ENCODE results near the gene DONSON. TPM values are rescaled to one million over a fixed set of nuclear protein-coding genes. Genes with fewer than 3 reads are reported as not detected.
"Not testable (repeated sequence)": the region's sequence is repeated elsewhere in the genome, so short reads cannot be mapped to it uniquely, and the experiment has no call there.

DONSON gene, protein sequence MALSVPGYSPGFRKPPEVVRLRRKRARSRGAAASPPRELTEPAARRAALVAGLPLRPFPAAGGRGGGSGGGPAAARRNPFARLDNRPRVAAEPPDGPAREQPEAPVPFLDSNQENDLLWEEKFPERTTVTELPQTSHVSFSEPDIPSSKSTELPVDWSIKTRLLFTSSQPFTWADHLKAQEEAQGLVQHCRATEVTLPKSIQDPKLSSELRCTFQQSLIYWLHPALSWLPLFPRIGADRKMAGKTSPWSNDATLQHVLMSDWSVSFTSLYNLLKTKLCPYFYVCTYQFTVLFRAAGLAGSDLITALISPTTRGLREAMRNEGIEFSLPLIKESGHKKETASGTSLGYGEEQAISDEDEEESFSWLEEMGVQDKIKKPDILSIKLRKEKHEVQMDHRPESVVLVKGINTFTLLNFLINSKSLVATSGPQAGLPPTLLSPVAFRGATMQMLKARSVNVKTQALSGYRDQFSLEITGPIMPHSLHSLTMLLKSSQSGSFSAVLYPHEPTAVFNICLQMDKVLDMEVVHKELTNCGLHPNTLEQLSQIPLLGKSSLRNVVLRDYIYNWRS
- total RNA-seq: 10 to 100 TPM; 11.5 to 20.6 (median 18.1) TPM

DNA sequence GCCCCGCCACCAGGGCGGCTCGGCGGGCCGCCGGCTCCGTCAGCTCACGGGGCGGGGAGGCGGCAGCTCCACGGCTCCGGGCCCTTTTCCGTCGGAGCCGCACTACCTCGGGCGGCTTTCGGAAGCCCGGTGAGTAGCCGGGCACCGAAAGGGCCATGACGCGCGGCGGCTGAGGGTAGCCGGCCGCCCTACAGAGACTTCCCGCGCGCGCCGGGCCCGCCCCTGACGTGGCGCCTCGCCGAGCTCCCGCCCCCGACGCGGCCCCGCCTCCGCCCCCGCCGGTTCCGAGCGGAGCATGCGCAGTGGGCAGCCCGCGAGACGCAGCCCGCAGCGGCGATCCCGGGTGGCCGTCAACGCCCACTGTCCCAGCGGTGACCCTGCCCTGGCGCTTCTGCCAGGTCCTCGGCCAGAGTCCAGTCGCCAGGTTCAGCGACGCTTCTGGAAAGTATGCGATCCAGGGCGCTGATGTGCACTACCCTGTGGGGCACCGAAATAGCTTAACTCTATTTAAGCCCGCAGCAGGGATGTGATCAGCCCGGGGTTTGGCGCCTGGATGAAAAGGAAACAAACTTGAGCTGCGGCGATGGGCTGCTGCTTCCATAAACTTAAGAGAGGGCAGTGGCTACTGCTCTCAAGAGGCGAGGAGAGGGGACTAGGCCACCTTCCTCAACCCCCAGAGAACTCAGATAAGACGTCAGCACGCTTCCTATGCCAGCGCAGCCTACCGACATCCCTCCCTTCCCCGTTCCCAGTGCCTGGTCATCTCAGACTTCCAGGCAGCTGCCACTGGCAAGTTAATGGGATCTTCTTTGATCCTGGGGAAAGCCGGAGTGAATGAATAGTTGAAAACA is at the start of gene DONSON:
TSS of gene DONSON (minus strand) at position 200 of the 851 bp plus-strand sequence. CDS start at position 157, 43 bp downstream.
- peaks cover 0 to 8% (median 0%) of the 10 kb centered on the region in 3 donors for H3K36me3 ChIP-seq
- peaks cover 0 to 18% (median 3%) of the 10 kb centered on the region in 4 donors for H3K4me1 ChIP-seq
- H3K27ac ChIP-seq: peak within 1 kb of the TSS; percentile 79 to 92 (median 85)
- 0% methylated on average over 19 to 21 of the region's 78 CpGs for WGBS, 2 donors
- H3K27me3 ChIP-seq: no peaks in the 10 kb centered on the region
- no peaks in the 10 kb centered on the region for H3K9me3 ChIP-seq
- DNase-seq (ENCODE audit: low spot score in 2 of 2): peak; percentile 59 to 68
- peak in 1 of 2 donors; percentile 74 for TF ChIP-seq EP300 (IDR thresholded peaks at IDR 0.05)
- peak in 1 of 2 donors; percentile 53 for TF ChIP-seq POLR2A (IDR thresholded peaks at IDR 0.05)
- TF ChIP-seq, protein P1, sequence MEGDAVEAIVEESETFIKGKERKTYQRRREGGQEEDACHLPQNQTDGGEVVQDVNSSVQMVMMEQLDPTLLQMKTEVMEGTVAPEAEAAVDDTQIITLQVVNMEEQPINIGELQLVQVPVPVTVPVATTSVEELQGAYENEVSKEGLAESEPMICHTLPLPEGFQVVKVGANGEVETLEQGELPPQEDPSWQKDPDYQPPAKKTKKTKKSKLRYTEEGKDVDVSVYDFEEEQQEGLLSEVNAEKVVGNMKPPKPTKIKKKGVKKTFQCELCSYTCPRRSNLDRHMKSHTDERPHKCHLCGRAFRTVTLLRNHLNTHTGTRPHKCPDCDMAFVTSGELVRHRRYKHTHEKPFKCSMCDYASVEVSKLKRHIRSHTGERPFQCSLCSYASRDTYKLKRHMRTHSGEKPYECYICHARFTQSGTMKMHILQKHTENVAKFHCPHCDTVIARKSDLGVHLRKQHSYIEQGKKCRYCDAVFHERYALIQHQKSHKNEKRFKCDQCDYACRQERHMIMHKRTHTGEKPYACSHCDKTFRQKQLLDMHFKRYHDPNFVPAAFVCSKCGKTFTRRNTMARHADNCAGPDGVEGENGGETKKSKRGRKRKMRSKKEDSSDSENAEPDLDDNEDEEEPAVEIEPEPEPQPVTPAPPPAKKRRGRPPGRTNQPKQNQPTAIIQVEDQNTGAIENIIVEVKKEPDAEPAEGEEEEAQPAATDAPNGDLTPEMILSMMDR (IDR thresholded peaks at IDR 0.05): peak in 2 of 5 experiments; percentile 29 to 41
- H3K4me3 ChIP-seq: peak within 1 kb of the TSS; percentile 74 to 85 (median 79)

DNA sequence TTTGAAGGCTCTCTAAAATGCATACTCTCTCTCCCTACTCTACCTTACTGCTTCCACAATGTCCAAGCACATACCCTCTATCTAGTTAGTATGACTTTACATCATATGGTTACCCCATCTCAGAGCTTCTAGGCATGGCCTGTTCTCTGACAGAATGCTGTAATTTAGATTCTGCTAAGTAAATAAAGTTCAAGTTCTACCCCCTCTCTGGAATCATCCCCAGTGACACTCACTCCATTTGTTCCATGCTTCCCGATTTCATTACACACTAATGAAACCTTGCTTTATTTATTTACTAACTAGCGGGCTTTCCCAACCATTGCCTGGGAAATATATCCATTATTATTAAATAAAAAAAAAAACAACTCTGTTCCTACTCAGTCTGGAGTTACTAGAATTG is 45.8 kb upstream of the DONSON start:
- Histone ChIP-seq H3K4me3 (no peak overlapping the region), H3K27ac (no peak overlapping the region), H3K27me3 (no peaks in the 10 kb centered on the region), H3K4me1 (peaks cover 0 to 4% (median 0%) of the 10 kb centered on the region in 4 donors), H3K9me3 (no peaks in the 10 kb centered on the region), H3K36me3 (peaks cover 0 to 36% (median 2%) of the 10 kb centered on the region in 3 donors)
- DNase-seq (ENCODE audit: low spot score in 2 of 2): no peak
- TF ChIP-seq POLR2A (IDR thresholded peaks at IDR 0.05) (no peak), EP300 (IDR thresholded peaks at IDR 0.05) (no peak)
- TF ChIP-seq, protein P1 (IDR thresholded peaks at IDR 0.05): no peak
- WGBS, 2 donors: 66 to 72% methylated on average over 2 of the region's 2 CpGs

DNA sequence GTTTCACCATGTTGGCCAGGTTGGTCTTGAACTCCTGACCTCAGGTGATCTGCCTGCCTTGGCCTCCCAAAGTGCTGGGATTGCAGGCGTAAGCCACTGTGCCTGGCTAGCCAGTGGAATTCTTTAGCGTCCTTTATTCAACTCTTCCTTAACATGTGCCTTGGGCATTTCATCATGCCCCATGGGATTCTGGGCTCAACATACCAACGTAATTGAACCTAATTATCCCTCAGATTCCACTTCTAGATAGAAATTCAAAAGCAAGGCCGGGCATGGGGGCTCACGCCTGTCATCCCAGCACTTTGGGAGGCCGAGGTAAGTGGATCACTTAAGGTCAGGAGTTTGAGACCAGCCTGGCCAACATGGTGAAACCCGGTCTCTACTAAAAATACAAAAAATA is 37.7 kb upstream of the DONSON start:
- WGBS, 2 donors: 81 to 88% methylated on average over 7 of the region's 7 CpGs
- H3K4me1 ChIP-seq; DNase-seq (ENCODE audit: low spot score in 2 of 2); H3K27ac ChIP-seq; H3K27me3 ChIP-seq; H3K4me3 ChIP-seq; H3K9me3 ChIP-seq: not testable (repeated sequence)
- H3K36me3 ChIP-seq: peaks cover 0 to 66% (median 4%) of the 10 kb centered on the region in 3 donors

DNA sequence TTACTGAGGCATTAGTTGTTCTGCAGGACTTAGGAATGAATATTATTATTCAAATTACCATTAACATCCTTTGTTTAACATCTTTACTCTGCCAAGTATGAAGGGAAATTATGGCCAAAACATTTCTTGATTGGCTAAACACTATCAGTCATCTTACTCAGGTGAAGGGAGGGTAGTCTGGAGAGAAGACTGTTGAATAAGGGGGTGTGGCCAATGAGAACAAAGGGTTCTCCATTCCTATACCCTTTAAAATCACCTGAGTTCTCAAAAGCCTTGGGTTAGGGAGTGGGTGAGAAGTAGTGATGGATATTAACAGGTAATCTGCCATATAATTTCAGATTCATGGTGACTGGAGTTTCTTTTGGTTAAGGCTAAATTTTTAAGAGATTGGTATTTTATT is 33.8 kb upstream of the DONSON start:
- no peaks in the 10 kb centered on the region for H3K9me3 ChIP-seq
- DNase-seq (ENCODE audit: low spot score in 2 of 2): no peak
- no peak overlapping the region for H3K4me3 ChIP-seq
- no peak overlapping the region for H3K27ac ChIP-seq
- H3K36me3 ChIP-seq: peaks cover 0 to 75% (median 0%) of the 10 kb centered on the region in 3 donors
- H3K4me1 ChIP-seq: no peaks in the 10 kb centered on the region
- no peaks in the 10 kb centered on the region for H3K27me3 ChIP-seq
- TF ChIP-seq EP300 (IDR thresholded peaks at IDR 0.05) (no peak), POLR2A (IDR thresholded peaks at IDR 0.05) (no peak)
- TF ChIP-seq, protein P1 (IDR thresholded peaks at IDR 0.05): no peak

DNA sequence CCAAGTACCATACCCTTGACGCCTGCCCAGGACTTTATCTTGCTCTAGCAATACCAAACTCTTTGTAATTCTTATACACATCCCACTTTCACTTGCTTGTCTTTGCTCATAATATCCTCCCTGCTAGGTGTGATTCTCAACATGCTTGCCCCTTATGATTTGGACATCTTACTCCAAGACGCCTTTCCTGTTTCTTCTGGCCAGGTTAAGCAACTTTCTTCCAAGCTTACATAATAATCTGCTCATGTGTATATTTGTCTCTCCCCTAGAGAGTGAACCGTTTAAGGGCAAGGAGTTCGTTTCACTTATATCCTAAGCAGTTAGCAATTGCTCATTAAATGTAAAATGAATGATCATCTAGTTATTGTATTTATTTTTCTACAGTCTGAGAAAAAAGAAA is 31.2 kb upstream of the DONSON start:
- Histone ChIP-seq H3K9me3 (no peaks in the 10 kb centered on the region), H3K27me3 (no peaks in the 10 kb centered on the region), H3K4me3 (no peak overlapping the region), H3K27ac (no peak overlapping the region), H3K36me3 (peaks cover 0 to 83% (median 0%) of the 10 kb centered on the region in 3 donors), H3K4me1 (no peaks in the 10 kb centered on the region)
- TF ChIP-seq POLR2A (IDR thresholded peaks at IDR 0.05) (no peak), EP300 (IDR thresholded peaks at IDR 0.05) (no peak)
- TF ChIP-seq, protein P1 (IDR thresholded peaks at IDR 0.05): no peak
- 90 to 93% methylated on average over 4 of the region's 4 CpGs for WGBS, 2 donors
- no peak for DNase-seq (ENCODE audit: low spot score in 2 of 2)
